NT2/D1 (cell line): ENCODE results near the gene ADGRB3.

Source experiments
- SUZ12 ChIP-seq: IDR thresholded peaks from 2 replicates; pipeline ENCODE4 v1.6.1; 2011; ENCODE audit not compliant: insufficient read length, insufficient read depth; ENCODE audit errors: extremely low read depth
- YY1 ChIP-seq: IDR thresholded peaks from 2 replicates; pipeline ENCODE4 v1.6.1; 2011; ENCODE audit not compliant: insufficient read length, insufficient read depth

- TF ChIP-seq SUZ12: no peak
- no peak for TF ChIP-seq YY1
Observed at GRCh38 chr6:69279805-69280204, 644.7 kb downstream of the ADGRB3 start.
